CD4-positive, alpha-beta T cell (primary cell): ENCODE results near the gene SMIM44. TPM values are rescaled to one million over a fixed set of nuclear protein-coding genes. Genes with fewer than 3 reads are reported as not detected.

Experiments
- ATAC-seq: fragments of 200-7000 bp; cut with Tn5 transposase; one replicate; pipeline ENCODE4 v1.10.0; 2022; ENCODE audit warnings: mild to moderate bottlenecking; ENCODE audit not compliant: poor library complexity
- CTCF ChIA-PET: fragments of 350-600 bp; sonication (Branson Sonifier 250); formaldehyde crosslinking; loops from one replicate; lab custom pipeline; 2021; ENCODE audit warnings: antibody characterized with exemption, inconsistent platforms; lab: Charles Lee
- POLR2A ChIA-PET: fragments of 350-600 bp; sonication (Branson Sonifier 250); formaldehyde crosslinking; loops from one replicate; lab custom pipeline; 2021; ENCODE audit warnings: antibody characterized with exemption, inconsistent platforms; lab: Charles Lee
- DNase-seq, 14 experiments: peaks; one replicate each; pipeline ENCODE4 v3.0.0-alpha.2; 2013 to 2020; ENCODE audit warnings: mixed read lengths in 2 of 14
- H3K27ac ChIP-seq, 2 donors: one replicate each; pipeline versions ENCODE4 v1.5.1 to v1.7.0; 2013; ENCODE audit warnings: low read length in 2 of 2, low read depth in 1 of 2, mild to moderate bottlenecking in 1 of 2
- H3K27me3 ChIP-seq, 2 experiments: 1 replicate in 1 of 2; 2 replicates in 1 of 2; pipeline versions ENCODE4 v1.6.1 to v1.7.0; 2013; ENCODE audit warnings: low read length in 2 of 2, control low read depth in 1 of 2, mild to moderate bottlenecking in 1 of 2, moderate library complexity in 1 of 2; ENCODE audit not compliant: insufficient read depth in 2 of 2, control insufficient read depth in 1 of 2
- H3K36me3 ChIP-seq: one replicate; pipeline ENCODE4 v1.6.1; 2013; ENCODE audit warnings: low read length, control low read depth; ENCODE audit not compliant: insufficient read depth
- H3K4me1 ChIP-seq: one replicate; pipeline ENCODE4 v1.6.1; 2013; ENCODE audit warnings: low read length, control low read depth; ENCODE audit not compliant: insufficient read depth
- H3K4me3 ChIP-seq: one replicate; pipeline ENCODE4 v1.5.1; 2013; ENCODE audit warnings: mild to moderate bottlenecking, low read length, moderate library complexity
- H3K9me3 ChIP-seq, 2 experiments: 1 replicate in 1 of 2; 2 replicates in 1 of 2; pipeline versions ENCODE4 v1.6.1 to v1.7.0; 2013; ENCODE audit warnings: low read length in 2 of 2, mild to moderate bottlenecking in 2 of 2, control low read depth in 1 of 2, moderate library complexity in 1 of 2; ENCODE audit not compliant: control insufficient read depth in 1 of 2, insufficient read depth in 1 of 2
- H3K27ac Mint-ChIP-seq: one replicate; pipeline ENCODE4 v1.8.0; 2020; ENCODE audit warnings: mixed read lengths
- H3K27me3 Mint-ChIP-seq: one replicate; pipeline ENCODE4 v1.8.0; 2021; ENCODE audit warnings: mixed read lengths
- H3K36me3 Mint-ChIP-seq: one replicate; pipeline ENCODE4 v1.8.0; 2021; ENCODE audit warnings: low read depth, mixed read lengths
- H3K4me1 Mint-ChIP-seq: one replicate; pipeline ENCODE4 v1.8.0; 2021; ENCODE audit warnings: low read depth, mixed read lengths
- H3K4me3 Mint-ChIP-seq: one replicate; pipeline ENCODE4 v1.8.0; 2020; ENCODE audit warnings: mild to moderate bottlenecking, mixed read lengths
- H3K9me3 Mint-ChIP-seq: one replicate; pipeline ENCODE4 v1.8.0; 2020; ENCODE audit warnings: mixed read lengths
- intact Hi-C, 2 experiments: fragments of 100-400 bp; cut with DNase I in 1 of 2; cut with micrococcal nuclease in 1 of 2; formaldehyde crosslinking; loops; one replicate each; pipeline versions ENCODE4 v1.15.1 to v1.9.0; 2023 to 2025; cut with DNase I, micrococcal nuclease
- total RNA-seq, 174 experiments: library from RNA in 2 of 174; stranded (reverse) in 2 of 174; gene quantifications; one replicate each; pipeline ENCODE4 v1.2.3 and lab custom pipeline; 2021 to 2026
- TF ChIP-seq, protein P1 (sequence below): fragments of 200-600 bp; IDR thresholded peaks from one replicate; pipeline ENCODE4 v1.8.0; 2022; ENCODE audit warnings: antibody characterized with exemption, mild to moderate bottlenecking

Gene SMIM44
- total RNA-seq, 2 experiments from 2014 or later, result not detected

DNA sequence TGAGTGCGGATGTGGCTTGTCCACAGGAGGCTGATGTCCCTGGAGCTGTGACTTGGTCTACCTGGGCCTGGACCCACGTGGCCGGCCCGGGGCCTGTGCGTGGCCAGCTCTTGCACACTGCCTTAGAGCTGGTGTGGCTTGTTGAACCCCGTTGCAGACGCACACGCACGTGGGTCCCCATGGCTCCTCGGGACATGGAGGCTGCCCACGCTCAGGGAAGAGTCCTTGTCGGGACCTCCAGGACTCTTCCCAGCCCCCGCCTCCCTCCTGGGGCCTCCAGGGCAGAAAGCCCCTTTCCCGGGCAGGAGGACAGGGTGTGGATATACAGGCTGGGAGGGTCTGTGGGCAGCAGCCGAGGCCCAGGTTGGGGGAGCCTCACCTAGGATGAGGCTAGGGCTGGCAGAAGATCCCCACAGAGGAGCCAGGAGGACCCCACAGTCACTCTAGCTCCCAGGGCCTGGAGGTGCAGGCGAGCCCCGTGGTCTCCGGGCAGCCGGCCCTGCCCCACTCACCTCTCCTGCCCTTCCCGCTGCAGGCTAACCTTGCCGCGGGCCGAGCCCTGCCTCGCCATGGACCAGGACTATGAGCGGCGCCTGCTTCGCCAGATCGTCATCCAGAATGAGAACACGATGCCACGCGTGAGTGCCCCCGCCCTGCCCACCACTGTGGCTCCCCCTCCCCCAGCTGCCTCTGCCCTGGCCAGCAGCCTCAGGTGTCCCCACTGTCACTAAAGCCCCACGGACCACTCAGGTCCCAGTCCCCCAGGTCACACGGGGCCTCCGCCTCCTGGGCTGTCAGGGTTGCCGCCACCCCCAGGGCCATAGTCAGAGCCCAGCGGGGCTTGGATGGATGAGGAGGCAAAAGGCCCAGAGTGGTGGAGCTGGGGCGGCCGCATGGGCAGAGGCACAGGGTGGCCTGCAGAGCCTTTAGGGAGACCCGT lies 39.5 kb upstream of the SMIM44 start:
- Mint-ChIP-seq H3K4me1 (peaks cover 10% of the 10 kb centered on the region), H3K36me3 (peaks cover 28% of the 10 kb centered on the region), H3K9me3 (no peaks in the 10 kb centered on the region), H3K27ac (no peak overlapping the region), H3K27me3 (no peaks in the 10 kb centered on the region), H3K4me3 (no peak overlapping the region)
- intact Hi-C loops, result no loop called here
- ATAC-seq (no peak), DNase-seq (no peak)
- H3K4me3 ChIP-seq, result no peak overlapping the region
- H3K4me1 ChIP-seq, result peaks cover 4% of the 10 kb centered on the region
- no peaks in the 10 kb centered on the region for H3K9me3 ChIP-seq
- H3K36me3 ChIP-seq, result peaks cover 75% of the 10 kb centered on the region
- H3K27ac ChIP-seq, result no peak overlapping the region
- TF ChIP-seq, protein P1, sequence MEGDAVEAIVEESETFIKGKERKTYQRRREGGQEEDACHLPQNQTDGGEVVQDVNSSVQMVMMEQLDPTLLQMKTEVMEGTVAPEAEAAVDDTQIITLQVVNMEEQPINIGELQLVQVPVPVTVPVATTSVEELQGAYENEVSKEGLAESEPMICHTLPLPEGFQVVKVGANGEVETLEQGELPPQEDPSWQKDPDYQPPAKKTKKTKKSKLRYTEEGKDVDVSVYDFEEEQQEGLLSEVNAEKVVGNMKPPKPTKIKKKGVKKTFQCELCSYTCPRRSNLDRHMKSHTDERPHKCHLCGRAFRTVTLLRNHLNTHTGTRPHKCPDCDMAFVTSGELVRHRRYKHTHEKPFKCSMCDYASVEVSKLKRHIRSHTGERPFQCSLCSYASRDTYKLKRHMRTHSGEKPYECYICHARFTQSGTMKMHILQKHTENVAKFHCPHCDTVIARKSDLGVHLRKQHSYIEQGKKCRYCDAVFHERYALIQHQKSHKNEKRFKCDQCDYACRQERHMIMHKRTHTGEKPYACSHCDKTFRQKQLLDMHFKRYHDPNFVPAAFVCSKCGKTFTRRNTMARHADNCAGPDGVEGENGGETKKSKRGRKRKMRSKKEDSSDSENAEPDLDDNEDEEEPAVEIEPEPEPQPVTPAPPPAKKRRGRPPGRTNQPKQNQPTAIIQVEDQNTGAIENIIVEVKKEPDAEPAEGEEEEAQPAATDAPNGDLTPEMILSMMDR, result no peak
- ChIA-PET CTCF (no interaction called here), POLR2A (no interaction called here)
- H3K27me3 ChIP-seq, result no peaks in the 10 kb centered on the region

DNA sequence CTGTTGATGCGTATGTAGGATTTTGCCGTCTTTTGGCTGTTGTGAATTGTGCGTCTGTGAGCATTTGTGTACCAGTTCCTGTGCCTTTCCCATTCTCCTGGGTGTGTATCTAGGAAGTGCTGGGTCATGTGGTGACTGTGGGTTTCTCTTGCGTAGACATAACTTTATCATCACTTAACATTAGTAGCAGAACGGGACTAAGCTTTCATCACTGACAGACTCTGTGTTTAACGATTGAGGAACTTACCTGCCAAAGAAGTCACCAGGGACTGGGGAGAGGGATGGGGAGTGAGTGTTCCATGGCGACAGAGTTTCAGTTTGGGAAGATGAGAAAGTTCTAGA lies 37.8 kb upstream of the SMIM44 start:
- Mint-ChIP-seq H3K9me3 (no peaks in the 10 kb centered on the region), H3K27ac (peak overlapping the region; percentile 2), H3K4me3 (no peak overlapping the region), H3K36me3 (peaks cover 26% of the 10 kb centered on the region), H3K4me1 (peaks cover 26% of the 10 kb centered on the region), H3K27me3 (no peaks in the 10 kb centered on the region)
- Histone ChIP-seq H3K36me3 (peaks cover 59% of the 10 kb centered on the region), H3K4me1 (peaks cover 15% of the 10 kb centered on the region), H3K27ac (no peak overlapping the region), H3K9me3 (no peaks in the 10 kb centered on the region), H3K27me3 (no peaks in the 10 kb centered on the region), H3K4me3 (no peak overlapping the region)
- no peak for ATAC-seq
- intact Hi-C loops, result no loop called here
- TF ChIP-seq, protein P1, result no peak
- ChIA-PET POLR2A (no interaction called here), CTCF (no interaction called here)
- DNase-seq, result no peak

DNA sequence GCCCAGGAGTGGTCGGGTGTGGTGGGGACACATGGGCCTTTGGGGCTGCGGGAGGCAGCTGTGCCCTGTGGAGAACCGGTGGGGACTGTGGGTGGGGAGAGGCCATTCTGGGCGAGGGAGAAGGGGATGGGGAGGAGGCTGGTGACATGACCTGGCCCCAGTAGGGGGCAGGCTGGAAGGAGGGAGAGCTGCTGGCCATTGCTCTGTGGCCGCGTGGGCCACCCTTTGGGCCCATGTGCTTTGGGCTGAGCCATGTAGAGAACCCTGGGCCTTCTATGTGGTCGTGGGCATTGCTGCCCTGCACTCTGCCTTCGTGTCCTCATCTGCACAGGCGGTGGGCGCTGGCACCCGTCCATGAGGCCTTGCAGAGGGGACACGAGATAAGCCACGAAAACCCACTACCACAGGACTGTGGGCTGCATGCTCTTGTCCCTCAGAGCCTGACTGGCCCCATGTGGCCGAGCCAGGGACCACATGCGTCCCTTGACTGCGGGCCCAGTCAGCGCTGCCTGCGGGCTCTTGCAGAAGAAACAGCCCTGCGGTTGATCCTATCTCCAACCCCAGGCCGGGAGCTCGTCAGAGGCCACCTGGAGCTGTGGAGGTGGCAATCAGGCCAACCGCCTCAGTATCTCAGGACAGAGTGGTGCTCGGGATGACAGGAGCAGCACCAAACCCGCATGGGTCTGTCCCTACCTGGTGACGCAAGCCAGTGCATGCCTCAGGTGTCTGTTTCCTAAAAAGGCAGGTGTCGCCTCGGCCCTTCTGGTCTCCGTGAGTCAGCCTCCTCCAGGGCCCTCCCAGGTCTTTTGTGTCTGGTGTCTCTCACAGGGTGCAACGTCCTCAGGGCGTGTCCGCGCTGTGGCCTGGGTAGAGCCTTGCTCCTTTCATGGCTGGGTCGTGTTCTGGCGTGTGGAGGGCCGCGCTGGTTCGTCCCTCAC lies 37.2 kb upstream of the SMIM44 start:
- no peaks in the 10 kb centered on the region for H3K9me3 Mint-ChIP-seq
- peaks cover 21% of the 10 kb centered on the region for H3K4me1 ChIP-seq
- H3K4me1 Mint-ChIP-seq, result peaks cover 31% of the 10 kb centered on the region
- intact Hi-C loops, result no loop called here
- H3K27me3 Mint-ChIP-seq, result no peaks in the 10 kb centered on the region
- H3K4me3 Mint-ChIP-seq, result no peak overlapping the region
- H3K27ac Mint-ChIP-seq, result peak overlapping the region; percentile 2
- TF ChIP-seq, protein P1, result no peak
- H3K4me3 ChIP-seq, result no peak overlapping the region
- H3K9me3 ChIP-seq, result no peaks in the 10 kb centered on the region
- POLR2A ChIA-PET, result no interaction called here
- H3K27ac ChIP-seq, result no peak overlapping the region
- no peaks in the 10 kb centered on the region for H3K27me3 ChIP-seq
- peaks cover 53% of the 10 kb centered on the region for H3K36me3 ChIP-seq
- CTCF ChIA-PET, result no interaction called here
- no peak for ATAC-seq
- no peak for DNase-seq
- H3K36me3 Mint-ChIP-seq, result peaks cover 26% of the 10 kb centered on the region
